ENCODE data around the gene HYAL2.

- TF ChIP-seq EZH2 (IDR thresholded peaks at IDR 0.05; ENCODE audit: insufficient read depth, poor library complexity, severe bottlenecking) = no peak
- no peak for TF ChIP-seq EZH2phosphoT487 (IDR thresholded peaks at IDR 0.05; ENCODE audit: insufficient read depth, low read depth)
Measured at GRCh38 chr3:50327943-50328691, 5.6 kb upstream of the HYAL2 start, which contains the start of gene TUSC2.

Data from GM23248 (cell line).